IPS-11a (cell line): ENCODE data around the gene GDNF.
"Not testable (repeated sequence)": the region's sequence is repeated elsewhere in the genome, so short reads cannot be mapped to it uniquely, and the experiment has no call there.

Source experiments
- H3K4me3 ChIP-seq: one replicate; pipeline ENCODE4 v1.5.1; 2013; ENCODE audit warnings: low read depth, low read length, control low read depth

Gene GDNF

DNA sequence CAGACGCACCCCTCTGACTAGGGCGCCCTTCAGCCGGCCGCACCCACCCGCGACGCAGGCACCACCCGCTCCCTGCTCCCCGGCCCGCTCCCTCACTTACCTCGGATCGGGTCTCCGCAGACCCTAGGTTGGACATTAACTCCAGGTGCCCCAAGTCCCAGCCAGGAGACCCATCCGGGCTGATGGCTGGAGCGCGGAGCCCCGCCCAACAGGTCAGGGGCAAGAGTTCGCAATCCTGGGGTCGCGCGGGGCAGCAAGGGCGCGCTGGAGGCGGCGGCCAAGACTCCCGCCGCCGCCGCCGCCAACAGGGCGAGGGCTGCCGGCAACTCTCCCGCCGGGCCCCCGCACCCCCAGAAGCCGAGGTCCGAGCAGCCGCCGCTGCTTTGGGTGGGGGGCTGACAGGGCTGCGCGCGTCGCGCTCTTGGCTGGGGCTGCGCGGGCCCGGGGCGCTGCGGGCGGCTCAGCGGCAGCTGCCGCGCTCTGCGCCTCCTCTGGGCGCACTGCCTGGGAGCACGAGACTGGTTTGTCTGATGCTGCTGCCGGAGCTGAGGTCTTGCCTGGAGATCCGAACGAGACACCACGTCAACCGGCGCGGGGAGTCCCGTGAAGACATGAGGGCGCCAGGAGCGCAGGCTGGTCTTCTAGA lies at the start of gene GDNF:
GDNF (minus strand) TSS at position 635 of the 646 bp plus-strand sequence. CDS start 5,245 bp downstream, outside the sequence.
- peak within 1 kb of the TSS; percentile 37 for H3K4me3 ChIP-seq

DNA sequence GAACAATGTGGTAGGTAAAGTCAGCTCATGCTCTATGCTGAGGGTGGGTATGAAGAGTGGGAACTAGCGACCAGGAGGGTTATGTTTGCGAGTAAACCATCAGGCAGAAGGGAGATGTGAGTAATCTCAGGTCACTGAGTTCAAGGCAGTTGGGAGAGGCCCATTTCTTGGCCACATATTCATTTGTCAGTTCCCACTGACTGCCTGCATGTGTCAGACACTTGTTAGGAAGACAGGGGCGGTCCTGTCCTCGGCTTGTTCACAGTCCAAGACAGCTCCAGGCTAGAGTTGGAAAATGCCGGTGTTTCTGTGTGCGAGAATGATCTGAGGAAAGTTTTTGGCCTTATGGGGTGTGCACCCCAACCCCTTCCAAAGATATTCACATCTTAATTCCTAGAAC lies 48.6 kb upstream of the GDNF start:
- H3K4me3 ChIP-seq: no peak overlapping the region

DNA sequence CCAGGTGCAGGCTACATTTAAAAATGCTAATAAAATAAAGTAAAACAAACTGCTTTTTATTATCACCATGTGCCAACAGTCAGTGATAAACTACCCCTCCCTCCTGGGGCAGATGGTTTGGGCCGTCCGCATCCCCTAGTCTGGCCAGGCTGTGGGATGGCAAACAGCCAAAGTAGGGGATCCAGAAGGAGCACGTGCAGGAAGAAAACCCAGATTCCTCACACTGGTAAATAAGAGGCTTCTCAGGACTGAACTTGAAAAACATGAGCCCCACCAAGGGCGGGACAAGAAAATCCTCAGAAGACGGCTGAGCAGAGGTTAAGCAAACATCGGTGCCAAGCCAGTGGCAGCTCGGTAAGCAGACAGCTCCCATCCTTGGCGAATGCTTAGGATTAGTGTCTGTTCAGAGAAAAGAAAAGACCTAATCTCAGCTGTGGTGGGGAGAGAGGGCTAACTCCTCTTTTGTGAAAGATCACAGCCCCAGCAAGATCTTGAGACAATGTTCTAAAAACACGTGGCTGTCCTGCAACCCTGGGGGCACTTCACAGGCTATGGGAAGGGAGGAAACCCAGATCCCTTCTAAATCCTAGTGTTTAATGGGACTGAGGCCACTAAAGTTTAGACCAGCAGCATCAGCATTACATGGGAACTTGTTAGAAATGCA lies 46.5 kb upstream of the GDNF start:
- H3K4me3 ChIP-seq: no peak overlapping the region

GRCh38 chr5:37882636-37883035 lies 42.8 kb upstream of the GDNF start:
- no peak overlapping the region for H3K4me3 ChIP-seq

DNA sequence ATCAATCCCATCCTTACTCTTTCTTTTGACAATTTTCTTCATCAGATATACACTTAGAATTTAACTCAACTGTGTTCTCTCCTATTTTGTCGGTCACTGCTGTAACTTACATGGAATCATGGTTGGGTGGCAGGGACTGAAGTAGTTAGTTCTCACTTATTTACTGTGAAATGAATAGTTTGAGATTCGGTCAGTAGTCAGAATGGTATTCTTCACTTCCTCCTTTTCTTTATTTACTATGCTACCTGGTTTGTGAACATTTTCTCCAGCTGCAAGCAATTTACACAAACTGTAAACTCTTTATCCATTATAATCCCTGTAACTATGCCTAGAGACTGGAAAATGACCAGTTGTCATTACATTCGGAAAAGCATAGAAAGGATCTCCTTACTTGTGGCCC lies 41.5 kb upstream of the GDNF start:
- no peak overlapping the region for H3K4me3 ChIP-seq

DNA sequence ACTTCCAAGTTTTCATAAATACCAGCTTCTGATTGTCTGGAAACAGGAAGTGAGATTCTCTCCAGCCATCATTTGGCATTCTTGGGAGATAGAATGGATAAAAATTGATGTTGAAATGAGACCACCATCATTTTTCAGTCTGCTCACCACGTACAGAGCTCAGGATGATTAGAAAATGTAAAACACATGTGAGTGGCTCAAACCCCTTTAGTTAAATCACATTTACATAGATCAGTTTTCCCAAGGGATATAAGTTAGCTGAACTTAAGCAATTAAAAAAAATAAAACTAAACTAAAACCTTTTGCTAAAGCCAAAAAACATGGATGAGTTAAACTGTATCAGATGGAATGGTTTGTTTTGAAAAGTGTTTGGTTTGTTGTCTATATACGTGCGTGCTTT lies 37.1 kb upstream of the GDNF start:
- H3K4me3 ChIP-seq: no peak overlapping the region

DNA sequence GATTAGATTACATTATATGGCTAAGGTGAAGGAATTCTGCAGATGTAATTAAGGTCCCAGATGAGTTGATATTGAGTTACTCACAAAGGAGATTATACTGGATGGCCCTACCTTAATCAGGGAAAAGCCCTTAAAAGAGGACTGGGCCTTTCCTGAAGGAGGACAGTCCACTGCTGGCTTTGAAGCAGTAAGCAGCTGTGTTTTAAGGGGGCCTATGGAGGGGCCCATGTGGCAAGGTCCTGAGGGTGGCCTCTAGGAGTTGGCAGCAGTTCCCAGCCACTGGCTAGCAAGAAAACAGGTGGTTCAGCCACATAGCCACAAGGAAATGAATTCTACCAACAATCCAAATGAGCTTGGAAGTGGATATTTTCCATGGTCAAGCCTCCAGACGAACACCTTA lies 36.4 kb upstream of the GDNF start:
- no peak overlapping the region for H3K4me3 ChIP-seq

DNA sequence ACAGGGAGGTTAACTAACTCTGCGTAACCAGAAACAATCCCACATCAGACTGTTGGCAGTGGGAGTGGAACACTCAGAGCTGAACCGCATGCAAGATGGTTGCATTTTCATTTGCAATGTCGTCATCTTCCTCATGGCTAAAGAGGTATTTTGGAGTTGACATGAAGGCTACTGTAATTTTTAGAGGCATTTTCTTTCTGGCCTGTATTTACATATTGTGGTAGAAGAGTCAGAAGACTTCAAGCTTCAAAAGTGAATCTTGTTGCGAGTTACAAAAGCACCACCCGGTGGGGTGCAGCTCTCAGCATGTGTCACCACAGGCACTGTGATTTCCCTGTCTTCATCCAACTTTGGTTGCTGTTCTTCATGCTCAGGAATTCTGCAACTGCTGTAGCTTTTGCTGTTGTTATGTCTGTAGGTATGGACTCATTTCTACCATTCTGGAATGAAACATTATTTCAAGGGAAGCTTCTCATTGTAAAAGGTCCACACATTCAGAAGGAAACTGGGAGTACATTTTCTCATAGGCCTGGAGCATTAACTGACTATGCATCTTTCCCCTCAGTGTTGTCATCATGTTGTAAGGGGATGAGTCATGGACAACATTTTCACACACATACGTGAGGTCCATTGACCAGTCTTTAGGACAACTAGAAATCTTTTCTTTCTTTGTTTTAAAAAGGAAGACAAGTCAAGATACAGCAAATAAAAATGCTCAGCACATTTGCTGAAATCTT lies 35.4 kb upstream of the GDNF start:
- H3K4me3 ChIP-seq: no peak overlapping the region

- no peak overlapping the region for H3K4me3 ChIP-seq
These were observed 34.1 kb upstream of the GDNF start for GRCh38 chr5:37873988-37874387.

- no peak overlapping the region for H3K4me3 ChIP-seq
These were observed 31.4 kb upstream of the GDNF start for GRCh38 chr5:37871023-37871815.

DNA sequence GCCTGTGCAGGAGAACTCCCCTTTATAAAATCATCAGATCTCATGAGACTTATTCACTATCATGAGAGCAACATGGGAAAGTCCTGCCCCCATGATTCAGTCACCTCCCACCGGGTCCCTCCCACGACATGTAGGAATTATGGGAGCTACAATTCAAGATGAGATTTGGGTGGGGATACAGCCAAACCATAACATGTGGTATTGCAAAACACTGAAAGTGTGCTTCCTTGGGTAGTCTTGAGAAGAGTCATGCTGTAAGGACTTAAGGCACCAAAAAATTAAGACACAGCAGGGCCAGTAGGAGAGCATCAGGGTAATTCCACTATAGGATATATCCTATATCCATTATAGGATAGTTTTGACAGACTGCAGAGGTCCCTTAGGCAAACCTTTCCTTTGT lies 29.4 kb upstream of the GDNF start:
- H3K4me3 ChIP-seq: no peak overlapping the region

- H3K4me3 ChIP-seq: no peak overlapping the region
These were observed 27.8 kb upstream of the GDNF start for GRCh38 chr5:37867654-37868053.

DNA sequence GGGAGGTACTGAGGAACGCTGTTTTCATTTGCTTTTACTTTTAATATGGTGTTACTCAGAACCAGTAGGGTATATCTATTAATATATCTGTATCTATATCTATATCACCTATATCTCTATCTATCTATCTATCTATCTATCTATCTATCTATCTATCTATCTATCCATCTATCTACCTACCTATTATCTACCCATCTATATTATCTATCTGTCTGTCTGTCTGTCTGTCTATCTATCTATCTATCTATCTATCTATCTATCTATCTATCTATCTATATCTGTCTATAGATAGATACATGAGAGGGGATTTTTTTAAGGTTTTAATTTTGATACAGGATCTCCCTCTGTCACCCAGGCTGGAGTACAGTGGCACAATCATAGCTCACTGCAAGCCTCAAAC lies 23.1 kb upstream of the GDNF start:
- H3K4me3 ChIP-seq: not testable (repeated sequence)

DNA sequence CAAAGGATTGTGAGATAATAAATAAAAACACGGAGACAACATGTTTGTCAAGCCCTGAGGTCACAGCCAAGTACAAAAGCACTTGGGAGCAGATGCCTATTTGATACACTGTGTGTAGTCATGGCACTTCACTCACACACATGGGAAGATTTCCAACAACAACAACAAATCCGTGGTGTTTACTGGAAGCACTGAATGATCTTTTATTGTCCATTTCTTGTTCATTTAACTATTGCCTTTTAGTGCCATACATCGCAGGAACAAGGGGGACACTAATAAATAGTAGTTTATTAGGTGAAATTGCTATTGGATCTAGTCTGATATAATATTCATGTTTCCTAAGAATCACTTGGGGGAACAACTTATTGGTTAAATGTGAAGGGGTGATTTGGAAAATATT lies 20.4 kb upstream of the GDNF start:
- no peak overlapping the region for H3K4me3 ChIP-seq

DNA sequence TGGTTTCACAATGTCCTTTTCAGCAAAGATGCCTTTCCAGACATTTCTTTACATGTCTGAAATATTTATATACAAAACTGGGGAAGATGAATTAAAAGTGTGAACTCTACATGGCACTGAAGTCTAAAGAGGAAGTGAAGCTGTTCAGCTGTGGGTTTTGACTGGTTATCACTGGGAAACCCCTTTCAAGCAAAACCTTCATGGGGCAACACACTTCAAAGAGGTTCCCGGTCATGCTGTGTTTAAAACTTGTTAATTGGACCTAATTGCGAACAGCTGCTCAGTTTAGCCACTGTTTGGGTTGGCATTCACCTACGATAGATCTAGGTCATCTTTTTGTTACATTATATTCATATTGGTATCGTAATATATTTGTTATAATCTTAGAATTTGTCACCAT lies 20.0 kb upstream of the GDNF start:
- H3K4me3 ChIP-seq: no peak overlapping the region

GRCh38 chr5:37858250-37858649 lies 18.4 kb upstream of the GDNF start:
- H3K4me3 ChIP-seq: no peak overlapping the region

DNA sequence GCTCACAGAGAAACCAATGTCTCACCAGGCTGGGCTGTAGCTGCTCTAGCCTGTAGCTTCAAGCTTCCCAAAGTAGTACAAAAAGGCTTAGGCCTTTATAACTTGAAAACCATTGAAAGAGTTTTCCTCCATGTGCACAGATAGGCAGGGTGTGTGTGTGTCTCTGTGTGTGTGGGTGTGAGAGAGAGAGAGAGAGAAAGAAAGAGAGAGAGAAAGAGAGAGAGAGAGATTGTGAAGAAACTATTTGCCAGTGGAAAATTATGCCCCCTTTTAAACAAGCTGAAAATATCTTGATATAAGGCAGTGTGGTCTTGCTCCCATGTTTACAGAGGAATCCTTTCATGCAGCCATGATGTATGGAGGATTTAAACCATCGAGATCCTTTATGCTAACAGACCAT lies 17.9 kb upstream of the GDNF start:
- H3K4me3 ChIP-seq: no peak overlapping the region

GRCh38 chr5:37855438-37855837 lies 15.6 kb upstream of the GDNF start:
- no peak overlapping the region for H3K4me3 ChIP-seq

- H3K4me3 ChIP-seq: no peak overlapping the region
These were observed 11.5 kb upstream of the GDNF start for GRCh38 chr5:37851305-37851704.

GRCh38 chr5:37850226-37850865 lies 10.5 kb upstream of the GDNF start:
- H3K4me3 ChIP-seq: no peak overlapping the region

DNA sequence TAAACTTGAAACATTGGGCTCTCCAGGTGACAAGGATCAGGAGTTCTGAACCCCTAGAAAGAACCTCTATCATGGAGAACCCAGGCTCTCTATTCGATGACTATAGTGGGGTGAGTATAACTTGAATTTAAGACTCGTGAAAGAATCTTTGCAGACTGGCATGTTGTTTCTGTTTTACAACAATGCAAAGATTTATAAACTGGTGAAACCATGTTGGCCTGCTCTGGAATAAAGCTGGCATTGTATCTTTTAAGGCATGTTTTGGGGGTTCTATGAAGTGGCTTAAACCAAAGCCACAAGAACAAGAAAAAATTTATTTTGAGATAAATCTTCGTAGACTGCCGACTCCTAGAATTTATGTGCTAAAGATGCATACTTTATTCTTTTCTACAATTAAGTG lies 9.8 kb upstream of the GDNF start:
- no peak overlapping the region for H3K4me3 ChIP-seq
